Activated CD4-positive, alpha-beta T cell treated with anti-CD3 and anti-CD28 coated beads, Interleukin-2, amount 50 U/mL, for 24 hours (primary cell): ENCODE results near the gene CEP44.
"Not testable (repeated sequence)": the region's sequence is repeated elsewhere in the genome, so short reads cannot be mapped to it uniquely, and the experiment has no call there.

Source experiments
- DNase-seq, 2 donors: peaks; one replicate each; pipeline ENCODE4 v3.0.0-alpha.2; 2020; ENCODE audit warnings: low read depth in 1 of 2, low spot score in 1 of 2

CEP44 gene

GRCh38 chr4:174277433-174277832 lies 6.3 kb upstream of the CEP44 start:
- DNase-seq = no peak

- DNase-seq = no peak
These were observed 5.2 kb upstream of the CEP44 start for GRCh38 chr4:174278467-174278866.

GRCh38 chr4:174279433-174280155 lies 4.1 kb upstream of the CEP44 start:
- DNase-seq = no peak

- DNase-seq = no peak
These were observed 2.5 kb upstream of the CEP44 start for GRCh38 chr4:174281182-174281737.

- no peak for DNase-seq
These were observed 1.8 kb upstream of the CEP44 start for GRCh38 chr4:174281901-174282300.

- peak; percentile 50 to 77 for DNase-seq
These were observed 740 bp upstream of the CEP44 start for GRCh38 chr4:174282836-174283506.

GRCh38 chr4:174284487-174284886 lies 776 bp downstream of the CEP44 start:
- no peak for DNase-seq

GRCh38 chr4:174286870-174287269 lies 3.2 kb downstream of the CEP44 start:
- DNase-seq = no peak

GRCh38 chr4:174292473-174292872 lies 8.8 kb downstream of the CEP44 start:
- no peak for DNase-seq

GRCh38 chr4:174294641-174295040 lies 10.9 kb downstream of the CEP44 start:
- DNase-seq = not testable (repeated sequence)

- DNase-seq = not testable (repeated sequence)
These were observed 11.4 kb downstream of the CEP44 start for GRCh38 chr4:174295142-174295541.

GRCh38 chr4:174303687-174304086 lies 20.0 kb downstream of the CEP44 start:
- no peak for DNase-seq

- no peak for DNase-seq
These were observed 21.0 kb downstream of the CEP44 start for GRCh38 chr4:174304664-174305063.

- DNase-seq = no peak
These were observed 22.2 kb downstream of the CEP44 start for GRCh38 chr4:174305961-174306360.

GRCh38 chr4:174307694-174308093 lies 24.0 kb downstream of the CEP44 start:
- no peak for DNase-seq

- DNase-seq = no peak
These were observed 29.3 kb downstream of the CEP44 start for GRCh38 chr4:174312993-174313392.

- no peak for DNase-seq
These were observed 30.6 kb downstream of the CEP44 start for GRCh38 chr4:174314274-174314673.

- DNase-seq = no peak
These were observed 31.1 kb downstream of the CEP44 start for GRCh38 chr4:174314770-174315169.

GRCh38 chr4:174316546-174316945 lies 32.8 kb downstream of the CEP44 start:
- no peak for DNase-seq

- no peak for DNase-seq
These were observed 33.2 kb downstream of the CEP44 start for GRCh38 chr4:174316954-174317353.

- DNase-seq = no peak
These were observed 33.8 kb downstream of the CEP44 start for GRCh38 chr4:174317531-174317930.
